Endodermal cell (in vitro differentiated cells): ENCODE measurements around the gene RGPD5. TPM values are rescaled to one million over a fixed set of nuclear protein-coding genes. Genes with fewer than 3 reads are reported as not detected.
"Not testable (repeated sequence)": the region's sequence is repeated elsewhere in the genome, so short reads cannot be mapped to it uniquely, and the experiment has no call there.

ENCODE experiments used
- DNase-seq: peaks from one replicate; pipeline ENCODE4 v3.0.0-alpha.2; 2017
- H3K27ac ChIP-seq: 2 replicates; pipeline ENCODE4 v1.5.1; 2013; ENCODE audit warnings: mild to moderate bottlenecking, low read depth, low read length, moderate library complexity
- H3K27me3 ChIP-seq: 2 replicates; pipeline ENCODE4 v1.6.1; 2013; ENCODE audit warnings: mild to moderate bottlenecking, low read length, moderate library complexity; ENCODE audit not compliant: insufficient read depth, control insufficient read depth, poor library complexity, severe bottlenecking
- H3K36me3 ChIP-seq: 2 replicates; pipeline ENCODE4 v1.7.0; 2013; ENCODE audit warnings: mild to moderate bottlenecking, low read length, moderate library complexity; ENCODE audit not compliant: control insufficient read depth, insufficient read depth
- H3K4me1 ChIP-seq: one replicate; pipeline ENCODE4 v1.7.0; 2013; ENCODE audit warnings: low read length; ENCODE audit not compliant: control insufficient read depth, insufficient read depth
- H3K4me3 ChIP-seq: 2 replicates; pipeline ENCODE4 v1.5.1; 2013; ENCODE audit warnings: mild to moderate bottlenecking, low read length, moderate library complexity
- H3K9ac ChIP-seq: 2 replicates; pipeline ENCODE4 v1.6.1; 2013; ENCODE audit warnings: mild to moderate bottlenecking, low read length, moderate library complexity; ENCODE audit not compliant: poor library complexity, severe bottlenecking; ENCODE audit errors: extremely low read depth
- H3K9me3 ChIP-seq: 2 replicates; pipeline ENCODE4 v1.6.1; 2013; ENCODE audit warnings: mild to moderate bottlenecking, low read length, moderate library complexity; ENCODE audit not compliant: control insufficient read depth
- H3K27ac Mint-ChIP-seq: 2 replicates; pipeline ENCODE4 v1.8.0; 2020; ENCODE audit warnings: mixed read lengths
- H3K27me3 Mint-ChIP-seq: 2 replicates; pipeline ENCODE4 v1.8.0; 2021; ENCODE audit warnings: mild to moderate bottlenecking, mixed read lengths; ENCODE audit not compliant: insufficient read depth
- H3K36me3 Mint-ChIP-seq: 2 replicates; pipeline ENCODE4 v1.8.0; 2020; ENCODE audit warnings: low read depth, mixed read lengths
- H3K4me1 Mint-ChIP-seq: 2 replicates; pipeline ENCODE4 v1.8.0; 2020; ENCODE audit warnings: mixed read lengths
- H3K4me3 Mint-ChIP-seq: 2 replicates; pipeline ENCODE4 v1.8.0; 2020; ENCODE audit warnings: mild to moderate bottlenecking, moderate library complexity, mixed read lengths
- H3K9me3 Mint-ChIP-seq: 2 replicates; pipeline ENCODE4 v1.8.0; 2020; ENCODE audit warnings: mild to moderate bottlenecking, mixed read lengths
- WGBS, 2 experiments: methylation state at CpG; one replicate each; pipeline versions ENCODE4 v1.1.5 to v1.1.7; 2013; ENCODE audit warnings: missing lambda C conversion rate in 2 of 2, mixed read lengths in 1 of 2; ENCODE audit not compliant: insufficient coverage in 1 of 2, insufficient read length in 1 of 2; 5-methylcytosine and 5-hydroxymethylcytosine counted together
- total RNA-seq, 2 donors: library from RNA; stranded (reverse); fragmentation: NEBNext Ultra II Directional in 1 of 2; extraction: Animal tissue kit (Norgen Biotek cat#: 25700) in 1 of 2; gene quantifications; 2 replicates in 1 of 2; 3 replicates in 1 of 2; pipeline ENCODE4 v1.2.1, GENCODE V29; 2021

RGPD5 gene
- total RNA-seq, 2 donors from 2014 or later, result 128 to 161 TPM

- H3K27ac ChIP-seq, H3K4me3 ChIP-seq, H3K9me3 ChIP-seq, H3K27me3 Mint-ChIP-seq, H3K4me1 ChIP-seq, H3K36me3 Mint-ChIP-seq, DNase-seq, H3K9ac ChIP-seq, H3K4me1 Mint-ChIP-seq, H3K27me3 ChIP-seq, H3K4me3 Mint-ChIP-seq, H3K9me3 Mint-ChIP-seq, H3K27ac Mint-ChIP-seq, H3K36me3 ChIP-seq: not testable (repeated sequence)
- no CpG with 5 or more reads among the region's 28 CpGs for WGBS, 2 experiments
These were observed 104.6 kb downstream of the RGPD5 start, which contains the start of gene LIMS3 for GRCh38 chr2:109898462-109899336. LIMS3 (plus strand) TSS chr2:109898688; CDS start chr2:109898729, 41 bp downstream.

GRCh38 chr2:109905796-109906195 is 111.7 kb downstream of the RGPD5 start:
- H3K27me3 ChIP-seq, H3K27me3 Mint-ChIP-seq, H3K9me3 Mint-ChIP-seq, H3K9me3 ChIP-seq, H3K4me1 Mint-ChIP-seq, H3K4me1 ChIP-seq, H3K9ac ChIP-seq, H3K36me3 Mint-ChIP-seq, H3K27ac Mint-ChIP-seq, H3K36me3 ChIP-seq, H3K4me3 ChIP-seq, DNase-seq, H3K27ac ChIP-seq, H3K4me3 Mint-ChIP-seq: not testable (repeated sequence)
- no CpG with 5 or more reads among the region's 8 CpGs for WGBS, 2 experiments

Other genes starting within 250 kb of the RGPD5 start
- gene SEPTIN10, start 180.3 kb upstream of the RGPD5 start, total RNA-seq, result 100 to 1,000 TPM; 103 to 120 TPM
- gene SOWAHC, start 179.9 kb upstream of the RGPD5 start, total RNA-seq, result 10 to 100 TPM; 11.1 to 14.9 TPM
- gene LIMS3, start 104.4 kb downstream of the RGPD5 start, total RNA-seq, result 1 to 10 TPM; 1.4 to 1.6 TPM